ENCODE data around the gene ARRDC4. TPM values are rescaled to one million over a fixed set of nuclear protein-coding genes. Genes with fewer than 3 reads are reported as not detected.

Gene ARRDC4
- total RNA-seq, 2 donors from 2014 or later: 2.1 TPM

- Mint-ChIP-seq H3K4me1 (no peaks in the 10 kb centered on the region), H3K27ac (no peak overlapping the region), H3K4me3 (no peak overlapping the region), H3K27me3 (ENCODE audit: insufficient read depth) (peaks cover 2% of the 10 kb centered on the region), H3K9me3 (peaks cover 11% of the 10 kb centered on the region), H3K36me3 (ENCODE audit: low read depth) (no peaks in the 10 kb centered on the region)
- 84 to 100% methylated on average over 3 to 4 of the region's 4 CpGs for WGBS, 2 experiments (ENCODE audit: insufficient coverage in 1 of 2, insufficient read length in 1 of 2)
- Histone ChIP-seq H3K27ac (ENCODE audit: low read depth, low read length) (no peak overlapping the region), H3K4me3 (ENCODE audit: low read length) (no peak overlapping the region), H3K4me1 (ENCODE audit: control insufficient read depth, insufficient read depth, low read length) (no peaks in the 10 kb centered on the region), H3K9me3 (ENCODE audit: control insufficient read depth, low read length) (peaks cover 19% of the 10 kb centered on the region), H3K9ac (ENCODE audit: extremely low read depth, low read length, poor library complexity, severe bottlenecking) (no peak overlapping the region), H3K36me3 (ENCODE audit: control insufficient read depth, insufficient read depth, low read length) (no peaks in the 10 kb centered on the region), H3K27me3 (ENCODE audit: control insufficient read depth, insufficient read depth, low read length, poor library complexity, severe bottlenecking) (no peaks in the 10 kb centered on the region)
- DNase-seq: no peak
- TF ChIP-seq, protein P1, sequence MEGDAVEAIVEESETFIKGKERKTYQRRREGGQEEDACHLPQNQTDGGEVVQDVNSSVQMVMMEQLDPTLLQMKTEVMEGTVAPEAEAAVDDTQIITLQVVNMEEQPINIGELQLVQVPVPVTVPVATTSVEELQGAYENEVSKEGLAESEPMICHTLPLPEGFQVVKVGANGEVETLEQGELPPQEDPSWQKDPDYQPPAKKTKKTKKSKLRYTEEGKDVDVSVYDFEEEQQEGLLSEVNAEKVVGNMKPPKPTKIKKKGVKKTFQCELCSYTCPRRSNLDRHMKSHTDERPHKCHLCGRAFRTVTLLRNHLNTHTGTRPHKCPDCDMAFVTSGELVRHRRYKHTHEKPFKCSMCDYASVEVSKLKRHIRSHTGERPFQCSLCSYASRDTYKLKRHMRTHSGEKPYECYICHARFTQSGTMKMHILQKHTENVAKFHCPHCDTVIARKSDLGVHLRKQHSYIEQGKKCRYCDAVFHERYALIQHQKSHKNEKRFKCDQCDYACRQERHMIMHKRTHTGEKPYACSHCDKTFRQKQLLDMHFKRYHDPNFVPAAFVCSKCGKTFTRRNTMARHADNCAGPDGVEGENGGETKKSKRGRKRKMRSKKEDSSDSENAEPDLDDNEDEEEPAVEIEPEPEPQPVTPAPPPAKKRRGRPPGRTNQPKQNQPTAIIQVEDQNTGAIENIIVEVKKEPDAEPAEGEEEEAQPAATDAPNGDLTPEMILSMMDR (conservative IDR thresholded peaks at IDR 0.05): no peak
Measured at GRCh38 chr15:97921296-97921865, 39.1 kb upstream of the ARRDC4 start.

- WGBS, 2 experiments (ENCODE audit: insufficient coverage in 1 of 2, insufficient read length in 1 of 2): 94 to 95% methylated on average over 2 to 6 of the region's 6 CpGs
- Histone ChIP-seq H3K27me3 (ENCODE audit: control insufficient read depth, insufficient read depth, low read length, poor library complexity, severe bottlenecking) (no peaks in the 10 kb centered on the region), H3K4me3 (ENCODE audit: low read length) (no peak overlapping the region), H3K27ac (ENCODE audit: low read depth, low read length) (no peak overlapping the region), H3K4me1 (ENCODE audit: control insufficient read depth, insufficient read depth, low read length) (no peaks in the 10 kb centered on the region), H3K36me3 (ENCODE audit: control insufficient read depth, insufficient read depth, low read length) (no peaks in the 10 kb centered on the region), H3K9me3 (ENCODE audit: control insufficient read depth, low read length) (peaks cover 25% of the 10 kb centered on the region), H3K9ac (ENCODE audit: extremely low read depth, low read length, poor library complexity, severe bottlenecking) (no peak overlapping the region)
- Mint-ChIP-seq H3K9me3 (peaks cover 25% of the 10 kb centered on the region), H3K36me3 (ENCODE audit: low read depth) (no peaks in the 10 kb centered on the region), H3K27me3 (ENCODE audit: insufficient read depth) (no peaks in the 10 kb centered on the region), H3K4me1 (no peaks in the 10 kb centered on the region), H3K27ac (no peak overlapping the region), H3K4me3 (no peak overlapping the region)
- no peak for DNase-seq
- TF ChIP-seq, protein P1 (conservative IDR thresholded peaks at IDR 0.05): no peak
Measured at GRCh38 chr15:97929456-97930229, 30.9 kb upstream of the ARRDC4 start.

DNA sequence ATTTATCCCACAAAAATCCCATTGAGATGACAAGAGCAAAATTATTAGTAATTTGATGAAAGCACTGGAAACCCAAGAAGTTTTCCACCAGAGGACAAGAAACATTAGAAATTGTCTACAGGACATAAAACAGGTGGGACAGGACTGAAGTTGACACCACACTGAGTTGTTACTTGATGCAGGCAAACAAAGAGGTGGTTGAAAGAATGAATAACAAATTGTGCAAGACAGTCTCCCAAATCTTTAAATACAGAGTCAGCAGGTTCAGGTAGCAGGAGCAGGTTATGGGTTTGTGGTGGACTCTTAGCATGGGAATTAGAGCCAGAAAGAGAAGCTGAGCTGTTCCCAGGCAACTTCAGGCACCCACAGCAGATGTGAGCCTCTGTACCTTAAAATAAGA, 30.3 kb upstream of the ARRDC4 start:
- H3K27me3 ChIP-seq (ENCODE audit: control insufficient read depth, insufficient read depth, low read length, poor library complexity, severe bottlenecking): no peaks in the 10 kb centered on the region
- H3K9me3 ChIP-seq (ENCODE audit: control insufficient read depth, low read length): peaks cover 19% of the 10 kb centered on the region
- no peak overlapping the region for H3K27ac ChIP-seq (ENCODE audit: low read depth, low read length)
- H3K36me3 ChIP-seq (ENCODE audit: control insufficient read depth, insufficient read depth, low read length): no peaks in the 10 kb centered on the region
- no peak overlapping the region for H3K9ac ChIP-seq (ENCODE audit: extremely low read depth, low read length, poor library complexity, severe bottlenecking)
- no peaks in the 10 kb centered on the region for H3K36me3 Mint-ChIP-seq (ENCODE audit: low read depth)
- H3K27ac Mint-ChIP-seq: no peak overlapping the region
- DNase-seq: no peak
- no peaks in the 10 kb centered on the region for H3K4me1 Mint-ChIP-seq
- no peak overlapping the region for H3K4me3 Mint-ChIP-seq
- TF ChIP-seq, protein P1 (conservative IDR thresholded peaks at IDR 0.05): no peak
- peaks cover 30% of the 10 kb centered on the region for H3K9me3 Mint-ChIP-seq
- H3K4me1 ChIP-seq (ENCODE audit: control insufficient read depth, insufficient read depth, low read length): no peaks in the 10 kb centered on the region
- H3K27me3 Mint-ChIP-seq (ENCODE audit: insufficient read depth): no peaks in the 10 kb centered on the region
- H3K4me3 ChIP-seq (ENCODE audit: low read length): no peak overlapping the region
